ENCODE measurements around the gene RPN1.

DNA sequence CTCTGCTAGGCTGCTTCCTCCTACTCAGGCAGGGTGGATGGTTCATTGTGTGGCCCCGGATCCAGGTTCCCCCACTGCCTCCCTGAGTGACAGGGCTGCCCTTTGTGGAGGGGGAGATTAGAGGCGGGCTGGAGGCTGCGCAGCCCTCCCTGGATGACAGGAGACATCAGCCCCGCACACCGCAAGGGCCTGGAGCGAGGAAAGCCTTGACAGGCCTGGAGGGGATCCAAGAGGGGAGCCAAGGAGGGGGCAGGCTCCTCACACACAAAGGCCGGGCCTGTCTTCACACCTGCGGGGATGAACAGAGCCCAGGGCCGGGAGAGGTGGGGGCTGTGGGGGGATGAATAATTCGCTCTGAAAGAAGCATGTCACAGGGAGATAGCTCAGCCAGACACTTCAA, 72.9 kb downstream of the RPN1 start:
- TF ChIP-seq, protein P1, sequence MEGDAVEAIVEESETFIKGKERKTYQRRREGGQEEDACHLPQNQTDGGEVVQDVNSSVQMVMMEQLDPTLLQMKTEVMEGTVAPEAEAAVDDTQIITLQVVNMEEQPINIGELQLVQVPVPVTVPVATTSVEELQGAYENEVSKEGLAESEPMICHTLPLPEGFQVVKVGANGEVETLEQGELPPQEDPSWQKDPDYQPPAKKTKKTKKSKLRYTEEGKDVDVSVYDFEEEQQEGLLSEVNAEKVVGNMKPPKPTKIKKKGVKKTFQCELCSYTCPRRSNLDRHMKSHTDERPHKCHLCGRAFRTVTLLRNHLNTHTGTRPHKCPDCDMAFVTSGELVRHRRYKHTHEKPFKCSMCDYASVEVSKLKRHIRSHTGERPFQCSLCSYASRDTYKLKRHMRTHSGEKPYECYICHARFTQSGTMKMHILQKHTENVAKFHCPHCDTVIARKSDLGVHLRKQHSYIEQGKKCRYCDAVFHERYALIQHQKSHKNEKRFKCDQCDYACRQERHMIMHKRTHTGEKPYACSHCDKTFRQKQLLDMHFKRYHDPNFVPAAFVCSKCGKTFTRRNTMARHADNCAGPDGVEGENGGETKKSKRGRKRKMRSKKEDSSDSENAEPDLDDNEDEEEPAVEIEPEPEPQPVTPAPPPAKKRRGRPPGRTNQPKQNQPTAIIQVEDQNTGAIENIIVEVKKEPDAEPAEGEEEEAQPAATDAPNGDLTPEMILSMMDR (IDR thresholded peaks at IDR 0.05) = no peak
- TF ChIP-seq POLR2A (IDR thresholded peaks at IDR 0.05) = no peak

Data from heart left ventricle (tissue), 13 donors.